PFSK-1 (cell line): ENCODE measurements around the gene SYNRG.

Experiments used
- POLR2AphosphoS5 ChIP-seq: IDR thresholded peaks from 2 replicates; pipeline ENCODE4 v1.6.1; 2012; ENCODE audit warnings: low read depth, mild to moderate bottlenecking, control low read depth, low read length, moderate library complexity
- SIN3A ChIP-seq: IDR thresholded peaks from 2 replicates; pipeline ENCODE4 v1.6.1; 2012; ENCODE audit warnings: mild to moderate bottlenecking, low read length, moderate library complexity, borderline replicate concordance; ENCODE audit not compliant: insufficient read depth
- TAF1 ChIP-seq: IDR thresholded peaks from 2 replicates; pipeline ENCODE4 v1.6.1; 2012; ENCODE audit warnings: low read length, control low read depth, borderline replicate concordance; ENCODE audit not compliant: insufficient read depth
- TF ChIP-seq, protein P1 (sequence below), 2 experiments: IDR thresholded peaks; 2 replicates each; pipeline versions ENCODE4 v1.6.1 to v1.8.0; 2011 to 2012; ENCODE audit warnings: low read depth in 2 of 2, low read length in 2 of 2, control low read depth in 1 of 2, inconsistent platforms in 1 of 2, mild to moderate bottlenecking in 1 of 2, moderate library complexity in 1 of 2; ENCODE audit not compliant: insufficient read depth in 1 of 2

DNA sequence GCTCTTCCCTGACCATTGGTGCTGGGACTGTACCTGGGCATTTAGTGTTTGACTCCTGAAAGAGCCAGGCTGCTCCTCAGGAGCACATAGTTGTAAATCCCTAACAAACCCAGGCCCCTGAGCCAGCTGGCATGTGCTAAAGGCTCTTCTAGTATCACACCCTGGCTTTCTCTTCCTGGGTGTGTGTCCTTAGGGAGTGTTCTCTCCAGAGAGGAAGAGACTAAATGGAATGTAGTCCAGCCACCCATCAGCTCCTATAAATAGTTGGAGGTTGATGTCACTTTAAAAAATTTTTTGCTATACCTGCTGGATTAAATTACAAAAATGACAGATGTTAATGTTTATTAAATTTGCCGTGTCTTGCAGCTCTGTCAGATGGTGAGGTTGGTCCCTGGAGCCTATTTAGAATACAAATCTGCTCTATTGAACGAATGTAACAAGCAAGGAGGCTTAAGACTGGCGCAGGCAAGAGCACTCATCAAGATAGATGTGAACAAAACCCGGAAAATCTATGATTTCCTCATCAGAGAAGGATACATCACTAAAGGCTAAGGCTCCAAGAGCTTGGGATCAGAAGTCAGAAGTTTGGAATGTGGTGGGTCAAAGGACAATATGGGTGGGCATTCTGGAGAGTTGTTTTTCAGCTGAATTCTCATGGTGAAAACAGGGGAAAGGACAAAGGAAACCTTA is 132.6 kb downstream of the SYNRG start:
- no peak for TF ChIP-seq SIN3A
- TF ChIP-seq POLR2AphosphoS5: no peak
- TF ChIP-seq, protein P1, sequence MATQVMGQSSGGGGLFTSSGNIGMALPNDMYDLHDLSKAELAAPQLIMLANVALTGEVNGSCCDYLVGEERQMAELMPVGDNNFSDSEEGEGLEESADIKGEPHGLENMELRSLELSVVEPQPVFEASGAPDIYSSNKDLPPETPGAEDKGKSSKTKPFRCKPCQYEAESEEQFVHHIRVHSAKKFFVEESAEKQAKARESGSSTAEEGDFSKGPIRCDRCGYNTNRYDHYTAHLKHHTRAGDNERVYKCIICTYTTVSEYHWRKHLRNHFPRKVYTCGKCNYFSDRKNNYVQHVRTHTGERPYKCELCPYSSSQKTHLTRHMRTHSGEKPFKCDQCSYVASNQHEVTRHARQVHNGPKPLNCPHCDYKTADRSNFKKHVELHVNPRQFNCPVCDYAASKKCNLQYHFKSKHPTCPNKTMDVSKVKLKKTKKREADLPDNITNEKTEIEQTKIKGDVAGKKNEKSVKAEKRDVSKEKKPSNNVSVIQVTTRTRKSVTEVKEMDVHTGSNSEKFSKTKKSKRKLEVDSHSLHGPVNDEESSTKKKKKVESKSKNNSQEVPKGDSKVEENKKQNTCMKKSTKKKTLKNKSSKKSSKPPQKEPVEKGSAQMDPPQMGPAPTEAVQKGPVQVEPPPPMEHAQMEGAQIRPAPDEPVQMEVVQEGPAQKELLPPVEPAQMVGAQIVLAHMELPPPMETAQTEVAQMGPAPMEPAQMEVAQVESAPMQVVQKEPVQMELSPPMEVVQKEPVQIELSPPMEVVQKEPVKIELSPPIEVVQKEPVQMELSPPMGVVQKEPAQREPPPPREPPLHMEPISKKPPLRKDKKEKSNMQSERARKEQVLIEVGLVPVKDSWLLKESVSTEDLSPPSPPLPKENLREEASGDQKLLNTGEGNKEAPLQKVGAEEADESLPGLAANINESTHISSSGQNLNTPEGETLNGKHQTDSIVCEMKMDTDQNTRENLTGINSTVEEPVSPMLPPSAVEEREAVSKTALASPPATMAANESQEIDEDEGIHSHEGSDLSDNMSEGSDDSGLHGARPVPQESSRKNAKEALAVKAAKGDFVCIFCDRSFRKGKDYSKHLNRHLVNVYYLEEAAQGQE (IDR thresholded peaks at IDR 0.05; ENCODE audit: insufficient read depth in 1 of 2, low read depth in 2 of 2, low read length in 2 of 2): no peak
- TF ChIP-seq TAF1: no peak
